Activated naive CD4-positive, alpha-beta T cell (primary cell): ENCODE measurements around the gene DPP7.

Experiments
- DNase-seq, 4 experiments: peaks; one replicate each; lab custom pipeline; 2025; lab: John Stamatoyannopoulos, UW

DPP7 gene

DNA sequence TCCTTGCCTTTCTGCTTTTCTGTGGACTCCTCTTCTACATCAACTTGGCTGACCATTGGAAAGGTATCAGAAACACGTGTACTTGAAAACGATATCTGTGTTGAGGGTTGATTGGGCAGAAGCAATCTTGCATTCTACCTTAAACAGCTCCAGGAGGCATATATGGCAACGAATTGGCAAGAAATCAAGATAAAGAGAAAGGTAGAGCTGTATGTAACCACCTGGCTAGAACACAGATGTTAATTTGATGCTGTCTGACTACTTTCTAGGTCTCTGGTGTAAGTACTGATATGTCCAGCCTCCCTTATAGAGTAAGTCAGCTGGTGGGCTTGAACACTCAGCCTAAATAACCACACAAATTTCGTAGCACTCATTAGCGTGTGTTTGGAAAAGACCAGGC lies 26.4 kb downstream of the DPP7 start:
- no peak for DNase-seq

DNA sequence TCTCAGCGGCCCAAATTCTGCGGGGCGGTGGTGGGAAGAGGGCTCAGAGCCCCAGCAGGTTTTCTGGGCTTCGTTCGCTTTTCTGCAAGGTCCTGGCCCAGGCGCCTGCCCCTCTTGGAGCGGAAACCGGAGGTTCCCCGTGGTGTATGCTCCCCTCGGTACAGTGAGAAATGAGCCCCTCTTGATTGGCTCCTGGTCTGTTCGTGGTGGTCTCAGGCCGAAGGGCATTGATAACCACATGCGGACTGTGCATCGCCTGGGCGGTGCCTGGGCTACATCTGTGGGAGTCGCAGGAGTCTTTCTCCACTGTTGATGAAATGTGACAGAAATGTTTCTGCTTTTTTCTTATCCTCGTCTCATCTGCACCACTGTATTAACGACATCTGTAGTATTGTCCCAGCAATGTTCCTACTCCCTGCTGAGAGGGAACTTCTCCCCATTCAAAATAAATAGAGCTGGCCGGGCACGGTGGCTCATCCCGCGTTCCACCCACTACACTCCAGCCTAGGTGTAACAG lies 27.1 kb downstream of the DPP7 start:
- DNase-seq, result no peak

DNA sequence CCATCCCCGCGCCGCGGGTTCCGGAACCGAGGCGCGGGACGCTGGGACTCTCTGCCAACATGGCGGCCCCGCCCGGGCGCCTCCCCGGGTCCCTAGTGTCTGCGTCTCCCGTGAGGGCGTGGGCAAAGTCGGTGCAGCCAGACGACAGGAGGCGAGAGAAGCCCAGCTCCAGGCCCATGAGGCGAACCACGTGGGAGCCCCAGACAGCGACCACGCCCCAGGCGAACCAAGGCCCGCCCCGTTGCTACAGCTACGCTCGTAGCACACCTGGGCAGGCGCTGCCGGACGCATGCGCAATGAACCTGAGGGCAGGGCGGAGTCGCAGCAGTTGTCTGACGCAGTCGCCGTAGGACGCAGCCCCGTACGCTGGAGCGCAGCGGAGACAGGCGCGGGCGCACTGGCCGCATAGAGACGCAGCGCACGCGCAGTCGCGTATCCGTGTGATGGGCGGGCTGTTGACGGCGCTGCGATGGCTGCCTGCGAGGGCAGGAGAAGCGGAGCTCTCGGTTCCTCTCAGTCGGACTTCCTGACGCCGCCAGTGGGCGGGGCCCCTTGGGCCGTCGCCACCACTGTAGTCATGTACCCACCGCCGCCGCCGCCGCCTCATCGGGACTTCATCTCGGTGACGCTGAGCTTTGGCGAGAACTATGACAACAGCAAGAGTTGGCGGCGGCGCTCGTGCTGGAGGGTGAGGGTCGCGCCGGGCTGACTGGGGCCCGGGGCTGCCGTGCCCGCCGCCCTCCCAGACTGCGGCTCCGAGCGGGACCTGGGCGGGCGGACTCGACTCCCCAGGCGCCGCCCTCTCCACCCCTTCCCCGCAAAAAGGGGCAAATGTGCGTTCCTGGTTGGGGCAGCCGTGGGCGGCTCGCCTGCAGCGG lies 27.8 kb downstream of the DPP7 start, which contains the start of gene MAN1B1:
TSS of gene MAN1B1 (plus strand) at position 455 of the 878 bp plus-strand sequence. CDS start at position 470, 15 bp downstream.
- DNase-seq, result peak; percentile 97 to 99 (median 98)

DNA sequence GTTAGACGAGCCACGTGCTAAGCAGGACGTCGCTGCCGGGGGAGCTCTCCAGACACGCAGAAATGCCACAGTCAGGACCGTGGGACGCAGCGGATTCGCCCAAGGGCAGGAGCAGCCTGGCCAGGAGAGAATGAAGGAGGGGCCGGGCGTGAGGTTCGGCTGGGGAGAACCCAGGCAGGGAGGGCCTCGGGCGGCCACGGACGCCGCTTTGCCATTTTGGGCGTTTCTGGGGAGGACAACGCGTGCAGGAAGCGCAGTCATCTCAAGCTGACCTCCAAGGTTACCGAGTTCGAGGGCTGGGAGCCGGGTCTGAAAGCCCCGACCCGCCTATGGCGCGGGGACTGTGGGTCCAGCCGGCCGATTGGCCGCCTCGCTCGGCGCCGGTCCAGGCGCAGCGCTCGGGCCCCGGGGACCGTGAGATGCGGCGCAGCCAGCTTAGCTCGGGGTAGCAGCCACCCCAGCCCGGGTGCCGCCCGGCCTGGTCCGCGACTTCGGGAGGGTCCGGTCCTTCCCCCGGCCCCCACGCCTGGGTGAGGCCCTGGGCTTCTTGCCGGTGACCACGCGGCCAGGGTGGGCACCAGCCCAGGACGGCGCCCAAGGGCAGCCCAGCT lies 28.5 kb downstream of the DPP7 start:
- peak in 1 of 4 experiments; percentile 44 for DNase-seq

DNA sequence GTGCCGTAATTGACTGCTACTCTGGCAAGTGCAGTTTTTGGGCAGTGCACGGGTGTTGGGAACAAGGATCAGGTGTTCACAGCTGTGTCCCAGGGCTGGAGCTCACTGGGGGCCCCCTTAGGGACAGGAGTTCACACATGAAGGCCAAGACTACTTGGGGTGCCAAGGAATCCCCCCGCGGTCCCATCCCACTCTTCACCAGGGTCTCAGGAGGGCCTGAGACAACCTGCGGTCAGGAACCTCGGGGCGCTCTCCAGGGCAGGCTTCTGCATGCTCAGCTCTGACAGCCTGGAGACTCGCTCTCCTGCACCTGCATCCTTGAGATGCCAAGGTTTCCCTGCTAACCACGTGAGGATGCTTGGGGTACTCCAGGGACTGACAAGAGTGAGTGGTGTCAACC lies 30.0 kb downstream of the DPP7 start:
- DNase-seq, result no peak

DNA sequence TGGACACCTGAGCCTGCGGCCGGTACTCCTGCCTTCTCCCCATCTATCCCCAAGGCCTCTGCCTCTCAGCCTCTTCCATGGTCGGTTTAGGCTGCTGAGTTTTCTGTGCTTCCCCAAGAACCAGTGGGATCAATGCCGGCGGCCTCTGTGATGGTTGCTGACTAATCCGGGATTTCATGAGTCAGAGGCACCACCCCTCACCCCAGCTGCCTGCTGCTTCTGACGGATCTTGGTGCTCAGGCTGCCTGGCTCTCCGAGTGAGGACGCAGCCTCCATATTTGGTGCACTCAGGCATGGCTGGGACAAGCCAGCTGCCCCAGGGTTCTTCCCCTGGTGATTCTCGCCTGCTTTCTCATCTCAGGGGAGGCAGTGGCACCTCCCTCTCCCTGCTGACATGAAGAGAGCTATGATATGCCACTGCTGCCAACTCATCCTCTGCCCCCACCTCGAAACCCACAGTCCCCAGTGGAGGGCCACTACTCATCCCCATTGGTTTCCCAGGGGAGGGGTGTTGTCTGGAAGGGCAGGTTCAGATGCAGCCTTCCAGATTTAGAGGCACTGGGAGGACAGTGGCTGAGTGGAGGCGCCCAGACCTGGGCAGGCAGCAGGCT lies 31.0 kb downstream of the DPP7 start:
- no peak for DNase-seq

DNA sequence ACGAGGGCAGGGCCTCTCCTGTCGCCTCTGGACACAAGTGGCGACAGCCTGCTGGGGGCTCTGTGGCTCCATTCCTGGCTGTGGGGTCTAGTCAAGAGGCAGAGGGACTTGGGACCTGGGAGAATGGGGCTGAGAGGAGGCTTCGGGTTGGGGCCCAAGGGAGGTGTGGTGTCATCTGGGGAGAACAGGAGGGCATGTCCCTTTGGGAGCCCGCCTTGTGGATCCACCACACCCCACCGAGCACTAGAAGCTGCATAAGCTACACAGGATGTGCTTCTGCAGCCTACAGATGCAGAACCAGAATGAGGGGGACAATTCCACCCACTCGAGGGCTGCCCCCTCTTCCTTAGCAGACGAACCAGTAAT lies 31.6 kb downstream of the DPP7 start:
- DNase-seq, result no peak

DNA sequence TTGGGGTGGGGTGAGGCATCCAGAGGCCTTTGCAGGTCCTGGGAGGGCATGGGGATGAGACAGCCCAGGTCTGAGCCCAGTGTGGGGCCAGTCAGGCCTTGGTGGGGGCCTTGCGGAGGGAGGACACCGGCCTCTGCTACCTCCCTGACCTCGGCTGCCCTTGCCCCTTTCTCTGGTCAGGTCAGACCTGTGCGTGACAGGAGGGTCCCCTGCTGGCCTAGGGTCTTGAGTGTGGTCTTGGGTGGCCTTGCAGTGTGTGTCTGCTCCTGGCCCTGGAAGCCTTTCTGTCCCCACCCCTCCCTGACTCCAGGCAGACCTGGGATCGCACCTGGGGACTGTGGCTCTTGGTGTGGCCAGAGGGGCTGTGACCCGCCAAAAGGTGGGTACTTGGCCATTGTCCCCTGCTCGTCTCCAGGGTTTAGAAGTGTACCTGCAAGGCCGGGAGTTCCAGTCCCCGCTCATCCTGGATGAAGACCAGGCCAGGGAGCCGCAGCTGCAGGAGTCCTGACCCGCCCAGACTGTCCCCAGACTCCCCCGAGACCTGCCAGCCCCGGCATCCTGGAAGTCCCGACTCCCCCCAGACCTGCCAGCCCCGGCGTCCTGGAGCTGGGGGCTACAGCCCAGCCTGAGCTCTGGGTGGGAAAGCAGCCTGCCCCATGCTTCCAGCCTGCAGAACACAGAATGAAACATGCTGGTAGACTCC lies 32.2 kb downstream of the DPP7 start:
- DNase-seq, result no peak

DNA sequence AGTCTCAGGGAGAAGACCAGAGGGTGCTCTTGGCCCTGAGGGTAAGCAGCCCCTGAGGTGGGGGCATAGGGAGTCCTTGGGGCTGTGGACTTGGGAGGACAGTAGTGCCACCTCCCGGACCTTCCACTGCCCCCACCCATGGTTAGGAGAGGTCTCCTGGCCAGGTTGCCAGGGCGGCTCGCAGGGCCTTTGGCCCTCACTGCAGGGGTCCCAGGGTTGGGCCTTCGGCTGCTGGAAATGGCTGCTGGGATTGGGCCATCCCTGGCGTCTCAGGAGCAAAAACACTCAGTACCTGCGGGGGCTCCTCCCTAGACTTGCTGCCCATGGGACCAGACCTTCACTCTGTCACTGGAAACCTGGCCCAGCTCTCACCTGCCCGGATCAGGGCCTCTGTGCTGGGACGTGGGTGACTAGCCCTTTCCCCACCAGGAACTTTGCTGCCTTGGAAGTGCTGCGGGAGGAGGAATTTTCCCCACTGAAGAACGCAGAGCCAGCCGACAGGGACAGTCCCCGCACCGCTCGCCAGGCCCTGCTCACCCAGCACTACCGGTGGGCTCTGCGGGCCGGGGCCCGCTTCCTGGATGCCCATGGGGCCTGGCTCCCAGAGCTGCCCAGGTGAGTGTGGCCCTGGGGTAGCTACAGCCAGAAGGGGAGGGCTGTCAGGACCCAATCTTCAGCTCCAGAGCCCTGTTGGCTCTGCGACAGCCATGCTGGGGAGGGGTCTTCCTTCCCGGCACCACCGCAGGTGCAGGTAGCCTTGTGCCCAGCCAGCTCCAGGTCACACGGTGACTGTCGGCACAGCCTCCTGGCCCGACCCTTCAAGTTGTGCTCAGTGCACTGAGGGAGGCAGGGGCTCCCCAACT lies 34.0 kb downstream of the DPP7 start:
- DNase-seq, result no peak

DNA sequence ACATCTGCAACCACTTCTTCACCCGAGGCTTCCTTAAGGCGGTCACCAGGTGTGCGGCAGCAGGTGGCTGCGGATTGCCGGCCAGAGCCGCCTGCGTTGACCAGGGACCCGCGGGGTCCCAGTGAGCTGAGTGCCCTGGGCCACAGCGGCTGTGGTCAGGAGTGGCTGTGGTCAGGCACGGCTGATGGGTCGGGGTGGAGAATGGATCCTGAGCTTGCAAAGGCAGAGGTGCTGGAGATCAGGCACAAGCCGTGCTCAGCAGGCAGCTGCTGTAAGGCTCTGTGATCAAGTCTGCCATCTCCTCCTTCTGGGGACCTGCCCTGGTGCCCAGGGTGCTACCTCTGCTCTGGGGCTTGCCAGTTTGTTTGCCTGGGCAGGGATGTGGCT lies 35.1 kb downstream of the DPP7 start:
- DNase-seq, result no peak

DNA sequence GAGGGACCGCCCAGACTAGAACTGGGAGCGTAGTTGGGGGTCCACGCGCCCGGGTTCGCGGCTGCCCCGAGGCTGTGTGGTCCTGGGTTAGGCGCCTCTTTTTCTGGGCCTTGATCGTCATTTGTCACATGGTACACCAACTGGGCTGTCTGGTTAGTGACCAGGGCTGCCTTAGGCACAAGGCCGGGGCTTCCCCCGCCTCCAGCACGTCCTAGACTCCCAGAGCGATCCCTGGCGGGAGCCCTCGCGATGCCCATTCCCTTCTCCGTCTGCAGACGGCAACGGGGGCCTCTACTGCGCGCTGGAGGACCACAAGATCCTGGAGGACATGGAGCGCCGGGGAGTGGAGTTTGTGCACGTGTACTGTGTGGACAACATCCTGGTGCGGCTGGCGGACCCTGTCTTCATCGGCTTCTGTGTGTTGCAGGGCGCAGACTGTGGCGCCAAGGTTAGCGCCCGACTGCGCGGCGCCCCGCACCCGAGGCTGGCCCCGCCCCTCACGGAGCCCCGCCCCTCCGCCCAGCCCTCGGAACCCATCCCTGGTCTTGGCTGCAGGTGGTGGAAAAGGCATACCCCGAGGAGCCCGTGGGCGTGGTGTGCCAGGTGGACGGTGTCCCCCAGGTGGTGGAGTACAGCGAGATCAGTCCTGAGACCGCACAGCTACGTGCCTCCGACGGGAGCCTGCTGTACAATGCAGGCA lies 35.7 kb downstream of the DPP7 start:
- DNase-seq, result no peak

DNA sequence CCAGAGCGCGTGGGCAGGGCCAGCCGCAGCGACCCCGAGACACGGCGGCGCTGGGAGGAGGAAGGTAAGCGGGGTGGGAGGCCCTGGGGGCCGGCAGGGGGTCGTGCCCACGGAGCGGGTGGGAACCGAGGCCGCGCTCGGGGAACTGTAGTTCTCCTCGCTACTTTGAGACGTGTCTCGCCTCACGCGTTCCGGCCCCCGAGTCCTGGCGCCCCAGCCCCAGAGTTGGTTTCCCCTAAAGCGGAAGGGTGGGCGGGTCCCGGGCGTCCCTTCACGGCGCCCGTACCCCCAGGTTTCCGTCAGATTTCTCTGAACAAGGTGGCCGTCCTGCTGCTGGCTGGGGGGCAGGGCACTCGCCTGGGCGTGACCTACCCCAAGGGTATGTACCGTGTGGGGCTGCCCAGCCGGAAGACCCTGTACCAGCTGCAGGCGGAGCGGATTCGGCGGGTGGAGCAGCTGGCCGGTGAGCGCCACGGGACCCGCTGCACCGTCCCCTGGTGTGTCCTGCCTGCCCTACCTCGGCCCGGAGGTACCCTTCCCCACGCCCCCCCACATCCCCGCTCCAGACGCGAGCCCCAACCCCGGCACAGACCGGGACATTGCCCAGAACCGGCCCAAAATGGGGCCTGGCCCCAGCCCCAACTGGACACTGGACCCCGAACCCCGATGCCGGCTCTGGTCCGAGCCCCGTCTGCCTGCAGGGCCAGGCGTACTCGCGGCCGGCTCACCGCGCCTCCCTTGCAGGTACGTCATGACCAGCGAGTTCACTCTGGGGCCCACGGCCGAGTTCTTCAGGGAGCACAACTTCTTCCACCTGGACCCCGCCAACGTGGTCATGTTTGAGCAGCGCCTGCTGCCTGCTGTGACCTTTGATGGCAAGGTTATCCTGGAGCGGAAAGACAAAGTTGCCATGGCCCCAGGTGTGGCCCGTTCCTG lies 36.5 kb downstream of the DPP7 start:
- DNase-seq, result peak in 1 of 4 experiments; percentile 38

DNA sequence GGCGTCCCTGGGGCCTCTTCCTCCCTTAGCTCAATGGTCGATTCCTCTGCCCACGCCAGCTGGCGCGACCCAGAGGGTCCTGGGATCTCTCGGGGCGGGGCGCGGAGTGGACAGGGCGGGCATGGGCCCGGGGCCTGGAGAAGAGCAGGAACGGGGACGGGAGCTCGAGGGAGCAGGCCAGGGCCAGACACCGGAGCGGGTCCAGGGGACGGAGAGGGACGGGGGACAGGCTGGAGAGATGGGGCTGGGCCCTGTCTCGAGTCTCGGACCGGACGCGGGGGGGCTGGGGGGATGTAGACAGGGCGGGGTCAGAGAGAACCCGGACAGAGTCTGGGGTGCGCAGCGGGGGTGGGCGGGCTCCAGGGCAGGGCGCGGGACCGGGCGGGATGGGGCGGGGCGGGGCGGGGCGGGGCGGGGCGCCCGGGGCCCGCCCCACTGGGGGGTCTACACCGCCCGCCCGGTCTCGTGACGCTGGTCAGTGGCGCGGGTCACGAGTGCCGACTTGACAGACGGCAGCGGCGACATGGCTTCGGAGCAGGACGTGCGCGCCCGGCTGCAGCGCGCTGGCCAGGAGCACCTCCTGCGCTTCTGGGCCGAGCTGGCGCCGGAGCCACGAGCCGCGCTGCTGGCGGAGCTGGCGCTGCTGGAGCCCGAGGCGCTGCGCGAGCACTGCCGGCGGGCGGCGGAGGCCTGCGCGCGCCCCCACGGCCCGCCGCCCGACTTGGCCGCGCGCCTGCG lies 37.4 kb downstream of the DPP7 start, which contains the start of gene UAP1L1:
TSS of gene UAP1L1 (plus strand) at position 508 of the 738 bp plus-strand sequence. CDS start at position 524, 16 bp downstream.
- DNase-seq, result peak in 1 of 4 experiments; percentile 39

DNA sequence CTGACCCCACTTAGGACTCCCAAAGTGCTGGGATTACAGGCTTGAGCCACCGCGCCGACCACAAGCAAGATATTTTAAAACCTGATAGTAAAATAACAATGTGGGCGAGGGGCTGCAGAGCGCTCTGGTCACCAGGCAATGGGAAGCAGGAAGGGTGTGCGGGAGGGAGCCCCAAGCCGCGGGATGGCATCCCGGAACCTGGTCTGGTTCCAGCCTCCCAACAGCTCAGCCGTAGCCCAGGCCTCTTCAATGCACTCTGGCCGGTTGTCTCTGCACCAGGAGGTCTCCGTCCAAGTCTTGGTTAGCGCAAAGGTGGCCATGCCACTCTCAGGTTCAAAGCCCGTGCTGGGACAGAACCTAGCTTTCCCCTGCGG lies 37.9 kb downstream of the DPP7 start:
- DNase-seq, result no peak

DNA sequence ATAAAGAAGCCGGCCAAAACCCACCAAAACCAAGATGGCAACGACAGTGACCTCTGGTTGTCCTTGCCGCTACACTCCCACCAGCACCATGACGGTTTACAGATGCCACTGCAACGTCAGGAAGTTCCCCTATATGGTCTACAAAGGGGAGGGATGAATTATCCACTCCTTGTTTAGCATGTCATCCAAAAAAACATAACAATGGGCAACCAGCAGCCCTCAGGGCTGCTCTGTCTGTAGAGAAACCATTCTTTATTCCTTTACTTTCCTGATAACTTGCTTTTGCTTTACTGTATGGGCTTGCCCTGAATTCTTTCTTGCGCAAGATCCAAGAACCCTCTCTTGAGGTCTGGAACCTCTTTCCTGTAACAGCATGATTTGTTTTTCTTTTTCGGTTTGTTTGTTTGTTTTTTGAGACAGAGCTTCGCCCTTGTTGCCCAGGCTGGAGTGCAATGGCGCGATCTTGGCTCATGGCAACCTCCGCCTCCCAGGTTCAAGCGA lies 39.2 kb downstream of the DPP7 start:
- no peak for DNase-seq

DNA sequence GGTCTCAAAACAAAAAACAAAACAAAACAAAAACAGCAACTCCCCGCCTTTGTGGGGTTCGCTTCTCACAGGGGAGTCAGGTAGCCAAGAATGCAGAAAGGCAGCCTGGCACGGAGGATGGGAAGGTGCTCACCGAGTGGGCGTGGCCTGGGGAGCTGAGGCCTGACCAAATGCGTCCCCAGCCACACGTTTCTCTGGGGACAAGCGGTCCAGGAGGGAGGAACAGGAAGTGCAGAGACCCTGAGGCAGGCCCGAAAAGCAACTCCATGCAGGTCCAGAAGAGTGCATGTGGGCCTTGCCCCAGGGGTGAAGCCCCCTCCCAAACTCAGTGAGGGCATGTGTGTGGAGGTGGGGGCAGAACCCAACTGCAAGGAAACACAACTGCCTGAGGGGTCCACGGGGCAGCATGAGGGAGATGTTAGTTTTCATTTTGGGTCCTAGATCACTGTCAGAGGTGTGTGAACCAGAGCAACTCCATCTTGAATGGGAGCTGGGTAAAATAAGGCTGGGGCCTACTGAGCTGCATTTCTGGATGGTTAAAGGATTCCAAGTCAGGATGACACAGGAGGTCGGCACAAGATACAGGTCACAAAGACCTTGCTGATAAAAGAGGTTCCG lies 39.8 kb downstream of the DPP7 start:
- DNase-seq, result no peak

DNA sequence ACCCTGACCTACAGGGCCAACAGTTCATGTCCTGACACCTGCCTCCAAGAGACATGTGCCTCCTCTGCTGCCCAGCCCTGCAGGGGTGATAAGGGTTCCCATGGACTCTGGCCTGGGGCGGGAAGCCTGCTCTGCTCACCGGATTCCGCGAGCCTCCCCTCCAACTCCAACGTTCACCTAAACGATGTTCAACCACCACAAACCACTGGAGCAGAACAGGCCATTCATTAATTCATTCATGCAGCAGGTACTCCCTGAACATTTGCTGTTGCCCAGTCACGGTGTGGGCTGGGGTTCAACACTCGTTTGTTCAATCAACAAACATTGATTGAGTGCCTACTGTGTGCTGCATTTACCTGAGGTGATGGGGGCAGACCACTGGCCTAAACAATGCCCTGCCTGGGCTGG lies 40.5 kb downstream of the DPP7 start:
- no peak for DNase-seq

DNA sequence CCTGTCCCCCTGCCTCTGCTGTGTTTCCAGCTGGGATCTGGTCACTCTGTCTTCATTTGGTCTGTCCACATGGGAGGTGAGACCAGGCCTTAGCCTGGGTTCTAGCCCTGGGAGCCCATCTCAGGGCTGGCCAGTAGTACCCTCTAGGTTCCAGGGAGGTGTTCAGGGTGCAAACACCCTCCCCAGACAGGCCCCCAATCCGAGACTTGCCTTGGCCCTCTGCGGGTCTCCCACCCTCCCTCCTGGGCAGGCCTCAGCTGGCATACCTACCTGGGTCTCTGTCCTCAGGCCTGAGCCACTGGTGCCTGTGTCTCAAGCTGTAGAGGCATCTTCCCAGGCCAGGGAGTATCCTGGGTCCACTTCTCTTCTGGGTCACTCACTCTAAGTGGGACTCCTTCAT lies 43.3 kb downstream of the DPP7 start:
- DNase-seq, result no peak
